K562 (cell line): ENCODE results near the gene WDR83. TPM values are rescaled to one million over a fixed set of nuclear protein-coding genes. Genes with fewer than 3 reads are reported as not detected.
A peak's percentile ranks its signal among the peaks of the same experiment; 100 is the strongest.

Source experiments
- ARID1B ChIP-seq: fragments of 450-650 bp; IDR thresholded peaks from 2 replicates; pipeline ENCODE4 v1.6.1; 2016; ENCODE audit warnings: antibody characterized with exemption, mild to moderate bottlenecking, inconsistent platforms
- HDAC1 ChIP-seq, 2 experiments: fragments of 450-650 bp; IDR thresholded peaks; 2 replicates each; pipeline ENCODE4 v1.6.1; 2016 to 2017; ENCODE audit warnings: inconsistent platforms in 1 of 2, mild to moderate bottlenecking in 1 of 2, moderate library complexity in 1 of 2
- HSF4 ChIP-seq: fragments of 250-450 bp; sonication (Bioruptor Pico); IDR thresholded peaks from 2 replicates; pipeline ENCODE4 v2.1.2; 2022; ENCODE audit warnings: mild to moderate bottlenecking, moderate library complexity, borderline replicate concordance
- NFXL1 ChIP-seq: fragments of 450-650 bp; formaldehyde crosslinking; IDR thresholded peaks from 2 replicates; pipeline ENCODE4 v1.4.0; 2021; ENCODE audit warnings: mild to moderate bottlenecking
- NRF1 ChIP-seq, 2 experiments: fragments of 450-650 bp; IDR thresholded peaks in 1 of 2; conservative IDR thresholded peaks in 1 of 2; 2 replicates each; pipeline ENCODE4 v1.6.1; 2014; ENCODE audit warnings: mild to moderate bottlenecking in 2 of 2
- PML ChIP-seq: IDR thresholded peaks from 2 replicates; pipeline ENCODE4 v1.6.1; 2012; ENCODE audit warnings: low read length, inconsistent platforms
- PPARD ChIP-seq: fragments of 250-450 bp; sonication (Bioruptor Pico); IDR thresholded peaks from 2 replicates; pipeline ENCODE4 v1.8.0; 2022; ENCODE audit warnings: inconsistent platforms, mild to moderate bottlenecking, moderate library complexity
- RB1 ChIP-seq: fragments of 450-650 bp; IDR thresholded peaks from 2 replicates; pipeline ENCODE4 v1.6.1; 2017; ENCODE audit warnings: low read depth, mild to moderate bottlenecking
- RHOXF2B ChIP-seq: fragments of 250-450 bp; sonication (Bioruptor Pico); conservative IDR thresholded peaks from 2 replicates; pipeline ENCODE4 v1.5.1; 2021
- ZBTB8A ChIP-seq: fragments of 450-650 bp; IDR thresholded peaks from 2 replicates; pipeline ENCODE4 v1.6.1; 2018; ENCODE audit warnings: mild to moderate bottlenecking, moderate library complexity; ENCODE audit not compliant: partially characterized antibody
- ZNF274 ChIP-seq: IDR thresholded peaks from 2 replicates; pipeline ENCODE4 v1.6.1; 2011; ENCODE audit warnings: low read depth, mild to moderate bottlenecking, low read length, moderate library complexity, borderline replicate concordance
- ZNF354B ChIP-seq: fragments of 250-450 bp; sonication (Bioruptor Pico); IDR thresholded peaks from 2 replicates; pipeline ENCODE4 v1.4.0; 2020
- ZNF76 ChIP-seq: fragments of 250-450 bp; sonication (Bioruptor Pico); IDR thresholded peaks from 2 replicates; pipeline ENCODE4 v1.4.0; 2020; ENCODE audit warnings: mild to moderate bottlenecking, moderate library complexity, borderline replicate concordance
- ZNF780A ChIP-seq: fragments of 250-450 bp; sonication (Bioruptor Pico); IDR thresholded peaks from 2 replicates; pipeline ENCODE4 v1.5.0; 2021; ENCODE audit warnings: mild to moderate bottlenecking
- polyA plus RNA-seq, 8 experiments: library from polyadenylated mRNA; depleted of rRNA in 4 of 8; stranded (reverse) in 5 of 8; unstranded in 3 of 8; fragments of >200 nt; fragmentation: Nextera tagmentation in 2 of 8; fragmentation: Illumina TruSeq in 1 of 8; extraction: Ambion mirVana in 2 of 8; extraction: Trizol in 1 of 8; gene quantifications; 2 replicates each; pipeline versions ENCODE4 v1.2.1 to v1.2.3, GENCODE V29; 2011 to 2014; ENCODE audit warnings: inconsistent platforms in 1 of 8, missing spikeins in 1 of 8
- total RNA-seq, 7 experiments: library from RNA; depleted of rRNA in 6 of 7; stranded (reverse); fragments of >200 nt in 6 of 7; fragmentation: Illumina TruSeq in 2 of 7; extraction: Trizol in 2 of 7; gene quantifications; 2 replicates each; pipeline versions ENCODE4 v1.2.1 to v1.2.3, GENCODE V29; 2011 to 2021; ENCODE audit warnings: low replicate concordance in 1 of 7
- TF ChIP-seq, protein P1 (sequence below): fragments of 450-650 bp; IDR thresholded peaks from 2 replicates; pipeline ENCODE4 v1.6.1; 2016
- TF ChIP-seq, protein P2 (sequence below): fragments of 450-650 bp; IDR thresholded peaks from 2 replicates; pipeline ENCODE4 v1.6.1; 2018; ENCODE audit not compliant: partially characterized antibody
- TF ChIP-seq, protein P3 (sequence below), 2 experiments: IDR thresholded peaks in 1 of 2; conservative IDR thresholded peaks in 1 of 2; 2 replicates each; pipeline ENCODE4 v1.6.1; 2016; ENCODE audit warnings: low read depth in 2 of 2, mild to moderate bottlenecking in 1 of 2, missing compliant biosample characterization in 1 of 2, missing genetic modification characterization in 1 of 2, moderate library complexity in 1 of 2
- TF ChIP-seq, protein P4 (sequence below), 2 experiments: fragments of 450-650 bp; IDR thresholded peaks; 2 replicates each; pipeline ENCODE4 v1.6.1; 2016
- TF ChIP-seq, protein P5 (sequence below): fragments of 250-450 bp; sonication (Bioruptor Pico); IDR thresholded peaks from 2 replicates; pipeline ENCODE4 v1.9.0; 2021; ENCODE audit warnings: mild to moderate bottlenecking

Gene WDR83
- total and polyA plus RNA-seq, 9 of the 15 experiments (the other 6 are each of a cell fraction or from before 2014, with no cell fraction given), result 0.52 to 21.3 (median 4.2) TPM

DNA sequence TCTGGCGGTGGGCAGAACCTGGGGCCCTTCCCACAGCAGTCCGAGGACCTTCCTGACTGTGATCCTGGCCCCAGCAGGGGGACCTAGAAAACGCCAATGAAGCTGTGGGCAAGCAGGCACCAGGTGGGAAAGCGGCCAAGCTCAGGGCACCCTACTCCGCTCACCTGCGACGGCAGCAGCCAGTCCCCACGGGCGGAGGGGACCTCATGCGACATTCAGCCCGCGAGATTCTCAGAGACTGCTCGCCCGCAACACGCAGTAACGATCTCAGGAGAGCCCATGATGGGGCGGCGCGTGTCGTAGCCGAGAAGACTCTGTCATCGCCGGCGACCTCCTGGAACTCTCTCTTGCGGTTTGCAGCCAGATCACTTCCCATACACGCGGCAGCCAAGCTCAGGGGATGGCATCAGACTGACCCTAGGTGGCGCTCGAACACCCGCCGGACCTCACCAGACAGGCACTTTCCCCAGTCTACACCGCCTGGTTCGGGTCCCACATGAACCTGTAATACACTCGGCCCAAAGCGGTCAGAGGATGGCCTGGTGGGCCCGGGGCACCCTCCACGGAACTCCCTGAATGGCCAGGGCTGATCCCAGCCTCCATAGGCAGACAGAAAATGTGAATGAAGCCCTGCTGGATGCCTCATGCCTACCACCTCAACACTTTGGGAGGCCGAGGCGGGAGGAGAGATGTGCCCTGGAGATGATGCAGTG, 26.6 kb upstream of the WDR83 start (continued):
- TF ChIP-seq, protein P1, sequence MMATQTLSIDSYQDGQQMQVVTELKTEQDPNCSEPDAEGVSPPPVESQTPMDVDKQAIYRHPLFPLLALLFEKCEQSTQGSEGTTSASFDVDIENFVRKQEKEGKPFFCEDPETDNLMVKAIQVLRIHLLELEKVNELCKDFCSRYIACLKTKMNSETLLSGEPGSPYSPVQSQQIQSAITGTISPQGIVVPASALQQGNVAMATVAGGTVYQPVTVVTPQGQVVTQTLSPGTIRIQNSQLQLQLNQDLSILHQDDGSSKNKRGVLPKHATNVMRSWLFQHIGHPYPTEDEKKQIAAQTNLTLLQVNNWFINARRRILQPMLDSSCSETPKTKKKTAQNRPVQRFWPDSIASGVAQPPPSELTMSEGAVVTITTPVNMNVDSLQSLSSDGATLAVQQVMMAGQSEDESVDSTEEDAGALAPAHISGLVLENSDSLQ, result peak; percentile 7; the same call in 1 of the 2 replicates
- no peak for TF ChIP-seq NRF1 (conservative IDR thresholded peaks at IDR 0.05 in 1 of 2, IDR thresholded peaks at IDR 0.05 in 1 of 2)
- no peak for TF ChIP-seq ZNF274
- no peak for TF ChIP-seq PPARD (CRISPR knock-in tag)
- no peak for TF ChIP-seq ZBTB8A
- TF ChIP-seq ZNF76, result no peak
- TF ChIP-seq, protein P2, sequence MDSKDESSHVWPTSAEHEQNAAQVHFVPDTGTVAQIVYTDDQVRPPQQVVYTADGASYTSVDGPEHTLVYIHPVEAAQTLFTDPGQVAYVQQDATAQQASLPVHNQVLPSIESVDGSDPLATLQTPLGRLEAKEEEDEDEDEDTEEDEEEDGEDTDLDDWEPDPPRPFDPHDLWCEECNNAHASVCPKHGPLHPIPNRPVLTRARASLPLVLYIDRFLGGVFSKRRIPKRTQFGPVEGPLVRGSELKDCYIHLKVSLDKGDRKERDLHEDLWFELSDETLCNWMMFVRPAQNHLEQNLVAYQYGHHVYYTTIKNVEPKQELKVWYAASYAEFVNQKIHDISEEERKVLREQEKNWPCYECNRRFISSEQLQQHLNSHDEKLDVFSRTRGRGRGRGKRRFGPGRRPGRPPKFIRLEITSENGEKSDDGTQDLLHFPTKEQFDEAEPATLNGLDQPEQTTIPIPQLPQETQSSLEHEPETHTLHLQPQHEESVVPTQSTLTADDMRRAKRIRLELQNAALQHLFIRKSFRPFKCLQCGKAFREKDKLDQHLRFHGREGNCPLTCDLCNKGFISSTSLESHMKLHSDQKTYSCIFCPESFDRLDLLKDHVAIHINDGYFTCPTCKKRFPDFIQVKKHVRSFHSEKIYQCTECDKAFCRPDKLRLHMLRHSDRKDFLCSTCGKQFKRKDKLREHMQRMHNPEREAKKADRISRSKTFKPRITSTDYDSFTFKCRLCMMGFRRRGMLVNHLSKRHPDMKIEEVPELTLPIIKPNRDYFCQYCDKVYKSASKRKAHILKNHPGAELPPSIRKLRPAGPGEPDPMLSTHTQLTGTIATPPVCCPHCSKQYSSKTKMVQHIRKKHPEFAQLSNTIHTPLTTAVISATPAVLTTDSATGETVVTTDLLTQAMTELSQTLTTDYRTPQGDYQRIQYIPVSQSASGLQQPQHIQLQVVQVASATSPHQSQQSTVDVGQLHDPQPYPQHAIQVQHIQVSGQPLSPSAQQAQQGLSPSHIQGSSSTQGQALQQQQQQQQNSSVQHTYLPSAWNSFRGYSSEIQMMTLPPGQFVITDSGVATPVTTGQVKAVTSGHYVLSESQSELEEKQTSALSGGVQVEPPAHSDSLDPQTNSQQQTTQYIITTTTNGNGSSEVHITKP, result no peak
- peak; percentile 26; the same call in 1 of the 2 replicates for TF ChIP-seq ARID1B
- peak in 1 of 2 experiments; percentile 40; a peak in 1 of 4 replicates for TF ChIP-seq HDAC1 (IDR thresholded peaks at IDR 0.05)
- no peak for TF ChIP-seq PML
- no peak for TF ChIP-seq NFXL1
- TF ChIP-seq ZNF780A (CRISPR knock-in tag), result no peak
- TF ChIP-seq, protein P3, sequence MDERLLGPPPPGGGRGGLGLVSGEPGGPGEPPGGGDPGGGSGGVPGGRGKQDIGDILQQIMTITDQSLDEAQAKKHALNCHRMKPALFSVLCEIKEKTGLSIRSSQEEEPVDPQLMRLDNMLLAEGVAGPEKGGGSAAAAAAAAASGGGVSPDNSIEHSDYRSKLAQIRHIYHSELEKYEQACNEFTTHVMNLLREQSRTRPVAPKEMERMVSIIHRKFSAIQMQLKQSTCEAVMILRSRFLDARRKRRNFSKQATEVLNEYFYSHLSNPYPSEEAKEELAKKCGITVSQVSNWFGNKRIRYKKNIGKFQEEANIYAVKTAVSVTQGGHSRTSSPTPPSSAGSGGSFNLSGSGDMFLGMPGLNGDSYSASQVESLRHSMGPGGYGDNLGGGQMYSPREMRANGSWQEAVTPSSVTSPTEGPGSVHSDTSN (CRISPR knock-in tag; IDR thresholded peaks at IDR 0.05; ENCODE audit: low read depth), result no peak
- TF ChIP-seq, protein P3 (tag; conservative IDR thresholded peaks at IDR 0.05; ENCODE audit: low read depth), result no peak
- no peak for TF ChIP-seq RHOXF2B (CRISPR knock-in tag)
- TF ChIP-seq, protein P4, sequence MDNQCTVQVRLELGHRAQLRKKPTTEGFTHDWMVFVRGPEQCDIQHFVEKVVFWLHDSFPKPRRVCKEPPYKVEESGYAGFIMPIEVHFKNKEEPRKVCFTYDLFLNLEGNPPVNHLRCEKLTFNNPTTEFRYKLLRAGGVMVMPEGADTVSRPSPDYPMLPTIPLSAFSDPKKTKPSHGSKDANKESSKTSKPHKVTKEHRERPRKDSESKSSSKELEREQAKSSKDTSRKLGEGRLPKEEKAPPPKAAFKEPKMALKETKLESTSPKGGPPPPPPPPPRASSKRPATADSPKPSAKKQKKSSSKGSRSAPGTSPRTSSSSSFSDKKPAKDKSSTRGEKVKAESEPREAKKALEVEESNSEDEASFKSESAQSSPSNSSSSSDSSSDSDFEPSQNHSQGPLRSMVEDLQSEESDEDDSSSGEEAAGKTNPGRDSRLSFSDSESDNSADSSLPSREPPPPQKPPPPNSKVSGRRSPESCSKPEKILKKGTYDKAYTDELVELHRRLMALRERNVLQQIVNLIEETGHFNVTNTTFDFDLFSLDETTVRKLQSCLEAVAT (IDR thresholded peaks at IDR 0.05), result peak in 1 of 2 experiments; percentile 64; a peak in 2 of 4 replicates
- no peak for TF ChIP-seq ZNF354B (CRISPR knock-in tag)
- TF ChIP-seq RB1, result peak; percentile 55; the same call in 1 of the 2 replicates
- TF ChIP-seq HSF4 (CRISPR knock-in tag), result no peak
- TF ChIP-seq, protein P5, sequence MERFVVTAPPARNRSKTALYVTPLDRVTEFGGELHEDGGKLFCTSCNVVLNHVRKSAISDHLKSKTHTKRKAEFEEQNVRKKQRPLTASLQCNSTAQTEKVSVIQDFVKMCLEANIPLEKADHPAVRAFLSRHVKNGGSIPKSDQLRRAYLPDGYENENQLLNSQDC (CRISPR knock-in tag), result no peak
